KG1 (cell line): Measurements from ENCODE around the gene NOL4L.

Experiments
- DNase-seq: peaks from one replicate; lab custom pipeline; 2025; lab: John Stamatoyannopoulos, UW

Gene NOL4L

GRCh38 chr20:32585011-32585585 is at the start of gene NOL4L:
Gene NOL4L (minus strand): TSS chr20:32585333. CDS start chr20:32584890, 443 bp downstream.
- DNase-seq = no peak

- DNase-seq = no peak
Observed at GRCh38 chr20:32634041-32634805, 49.1 kb upstream of the NOL4L start.

GRCh38 chr20:32632461-32633354 is 47.6 kb upstream of the NOL4L start:
- no peak for DNase-seq

GRCh38 chr20:32631933-32632460 is 46.9 kb upstream of the NOL4L start:
- DNase-seq = no peak

GRCh38 chr20:32629813-32630212 is 44.7 kb upstream of the NOL4L start:
- DNase-seq = no peak

GRCh38 chr20:32628960-32629530 is 43.9 kb upstream of the NOL4L start:
- DNase-seq = no peak

- DNase-seq = no peak
Observed at GRCh38 chr20:32626859-32627636, 41.9 kb upstream of the NOL4L start.

GRCh38 chr20:32626407-32626806 is 41.3 kb upstream of the NOL4L start:
- no peak for DNase-seq

- no peak for DNase-seq
Observed at GRCh38 chr20:32625996-32626395, 40.9 kb upstream of the NOL4L start.

GRCh38 chr20:32624687-32625345 is 39.7 kb upstream of the NOL4L start:
- no peak for DNase-seq

GRCh38 chr20:32623667-32624157 is 38.6 kb upstream of the NOL4L start:
- DNase-seq = no peak

- no peak for DNase-seq
Observed at GRCh38 chr20:32622585-32623468, 37.7 kb upstream of the NOL4L start.

- DNase-seq = no peak
Observed at GRCh38 chr20:32621891-32622584, 36.9 kb upstream of the NOL4L start.

GRCh38 chr20:32621071-32621890 is 36.1 kb upstream of the NOL4L start:
- no peak for DNase-seq

GRCh38 chr20:32619586-32619985 is 34.5 kb upstream of the NOL4L start:
- DNase-seq = no peak

GRCh38 chr20:32614772-32615171 is 29.6 kb upstream of the NOL4L start:
- DNase-seq = no peak

GRCh38 chr20:32614303-32614702 is 29.2 kb upstream of the NOL4L start:
- no peak for DNase-seq
